GM20000 (cell line): ENCODE data around the gene CREM.

ENCODE experiments used
- DNase-seq: peaks from one replicate; pipeline ENCODE4 v3.0.0; 2012; ENCODE audit warnings: low spot score
- TF ChIP-seq, protein P1 (sequence below): IDR thresholded peaks from 2 replicates; pipeline ENCODE4 v1.5.1; 2012; ENCODE audit warnings: mild to moderate bottlenecking, control low read depth; ENCODE audit errors: extremely low read depth, missing control alignments

Gene CREM

DNA sequence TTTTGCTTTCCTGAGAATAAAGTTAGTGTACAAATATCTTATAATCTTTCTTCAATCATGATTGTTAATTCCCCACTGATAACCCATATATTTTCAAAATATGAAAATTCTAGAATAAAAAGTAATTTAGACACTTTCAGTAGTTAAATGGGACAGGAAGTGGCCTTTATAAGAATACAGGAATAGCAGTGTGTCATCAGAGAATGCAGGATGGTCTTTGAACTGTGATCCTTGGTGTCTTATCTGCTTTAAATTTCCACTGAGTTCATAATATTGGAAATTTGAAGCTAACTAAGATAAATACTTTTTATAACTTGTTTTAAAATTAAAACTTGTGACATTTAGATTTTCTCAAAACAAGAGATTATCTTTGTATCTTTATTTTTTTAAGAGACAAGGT, 75.4 kb downstream of the CREM start:
- TF ChIP-seq, protein P1, sequence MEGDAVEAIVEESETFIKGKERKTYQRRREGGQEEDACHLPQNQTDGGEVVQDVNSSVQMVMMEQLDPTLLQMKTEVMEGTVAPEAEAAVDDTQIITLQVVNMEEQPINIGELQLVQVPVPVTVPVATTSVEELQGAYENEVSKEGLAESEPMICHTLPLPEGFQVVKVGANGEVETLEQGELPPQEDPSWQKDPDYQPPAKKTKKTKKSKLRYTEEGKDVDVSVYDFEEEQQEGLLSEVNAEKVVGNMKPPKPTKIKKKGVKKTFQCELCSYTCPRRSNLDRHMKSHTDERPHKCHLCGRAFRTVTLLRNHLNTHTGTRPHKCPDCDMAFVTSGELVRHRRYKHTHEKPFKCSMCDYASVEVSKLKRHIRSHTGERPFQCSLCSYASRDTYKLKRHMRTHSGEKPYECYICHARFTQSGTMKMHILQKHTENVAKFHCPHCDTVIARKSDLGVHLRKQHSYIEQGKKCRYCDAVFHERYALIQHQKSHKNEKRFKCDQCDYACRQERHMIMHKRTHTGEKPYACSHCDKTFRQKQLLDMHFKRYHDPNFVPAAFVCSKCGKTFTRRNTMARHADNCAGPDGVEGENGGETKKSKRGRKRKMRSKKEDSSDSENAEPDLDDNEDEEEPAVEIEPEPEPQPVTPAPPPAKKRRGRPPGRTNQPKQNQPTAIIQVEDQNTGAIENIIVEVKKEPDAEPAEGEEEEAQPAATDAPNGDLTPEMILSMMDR: no peak
- no peak for DNase-seq

DNA sequence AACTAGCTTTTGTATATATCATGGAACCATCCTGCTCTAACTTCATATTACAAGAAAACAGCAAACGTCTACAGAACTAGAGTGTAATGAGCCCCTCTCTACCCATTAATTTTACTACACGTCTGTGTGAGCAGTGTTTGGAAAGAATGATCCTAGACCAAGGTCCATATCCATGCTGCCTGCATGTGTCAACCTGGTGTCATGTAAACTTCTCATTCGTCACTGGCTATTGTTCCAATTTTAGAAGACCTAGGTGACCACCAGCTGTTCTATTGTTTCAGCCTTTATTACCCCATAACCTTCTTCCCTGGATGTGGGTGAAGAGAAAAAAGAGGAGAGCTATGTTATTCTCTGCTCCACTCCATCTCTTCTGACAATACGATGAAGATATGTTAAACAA, 77.1 kb downstream of the CREM start:
- TF ChIP-seq, protein P1: no peak
- DNase-seq: no peak

DNA sequence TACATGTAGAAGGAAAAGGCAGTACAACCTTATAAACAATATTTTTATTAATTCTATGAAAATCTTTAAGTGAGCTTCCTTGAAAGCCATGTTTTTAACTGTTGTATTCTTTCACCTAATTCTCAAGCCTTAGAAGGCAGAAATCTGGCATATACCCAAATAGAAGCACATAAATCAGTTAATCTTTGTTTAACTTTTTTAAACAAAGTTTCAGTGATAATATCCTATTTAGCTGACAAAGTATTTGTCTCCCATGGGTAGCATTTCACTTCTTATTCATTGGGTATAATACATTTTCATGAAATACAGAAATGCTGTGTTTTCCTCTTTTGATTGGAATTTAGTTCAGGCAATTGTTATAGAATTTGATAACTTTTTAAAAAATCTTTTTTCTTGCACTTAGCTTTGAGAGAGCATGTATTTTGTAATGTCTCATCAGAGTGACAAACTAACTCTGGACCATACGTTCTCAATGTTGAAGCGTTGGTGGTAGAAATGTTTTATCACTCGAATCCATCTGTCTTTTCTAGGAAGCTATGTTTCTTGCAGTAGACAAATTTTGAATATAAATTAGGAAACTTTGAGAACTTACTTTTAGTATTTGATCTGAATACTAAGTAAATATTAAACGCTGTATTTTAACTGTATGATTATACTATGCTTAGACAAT, 78.1 kb downstream of the CREM start:
- TF ChIP-seq, protein P1: no peak
- DNase-seq: no peak

DNA sequence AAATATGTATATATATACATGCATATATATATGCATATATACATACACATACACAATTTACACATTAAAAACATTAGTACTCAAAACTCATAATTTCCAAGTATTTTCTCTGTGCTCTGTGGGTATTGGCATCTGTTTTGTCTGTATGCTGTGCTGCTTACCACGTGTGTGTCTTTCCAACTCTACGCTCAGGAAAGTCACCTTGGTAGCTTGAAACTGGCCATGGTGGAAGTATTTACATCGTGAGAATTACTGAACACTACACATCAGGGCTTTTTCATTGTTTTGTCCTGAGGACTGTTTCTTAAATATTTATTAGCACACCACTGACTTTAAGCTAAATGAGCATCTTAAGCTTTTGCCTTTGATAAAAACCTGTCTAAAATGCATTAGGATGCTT, 79.6 kb downstream of the CREM start:
- TF ChIP-seq, protein P1: no peak
- no peak for DNase-seq

DNA sequence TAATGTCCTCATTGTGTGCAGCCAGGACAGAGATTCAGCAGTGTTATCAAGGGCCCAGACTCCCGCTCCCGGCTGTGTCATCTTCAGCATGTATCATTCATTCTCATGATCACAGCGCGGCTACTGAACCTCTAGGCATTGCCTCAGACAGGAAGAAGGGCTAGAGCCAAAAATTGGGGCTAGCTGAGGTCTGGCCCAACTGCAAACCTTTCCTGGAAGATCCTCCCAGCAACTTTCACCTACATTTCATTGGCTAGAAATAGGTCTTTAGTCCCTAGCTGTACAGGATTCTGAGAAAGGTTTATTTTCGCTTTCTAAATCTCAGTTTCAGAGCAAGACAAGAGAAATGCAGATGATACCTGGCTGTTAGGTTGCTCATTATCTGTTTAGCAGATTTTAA, 81.9 kb downstream of the CREM start:
- TF ChIP-seq, protein P1: no peak
- peak; percentile 50 for DNase-seq

DNA sequence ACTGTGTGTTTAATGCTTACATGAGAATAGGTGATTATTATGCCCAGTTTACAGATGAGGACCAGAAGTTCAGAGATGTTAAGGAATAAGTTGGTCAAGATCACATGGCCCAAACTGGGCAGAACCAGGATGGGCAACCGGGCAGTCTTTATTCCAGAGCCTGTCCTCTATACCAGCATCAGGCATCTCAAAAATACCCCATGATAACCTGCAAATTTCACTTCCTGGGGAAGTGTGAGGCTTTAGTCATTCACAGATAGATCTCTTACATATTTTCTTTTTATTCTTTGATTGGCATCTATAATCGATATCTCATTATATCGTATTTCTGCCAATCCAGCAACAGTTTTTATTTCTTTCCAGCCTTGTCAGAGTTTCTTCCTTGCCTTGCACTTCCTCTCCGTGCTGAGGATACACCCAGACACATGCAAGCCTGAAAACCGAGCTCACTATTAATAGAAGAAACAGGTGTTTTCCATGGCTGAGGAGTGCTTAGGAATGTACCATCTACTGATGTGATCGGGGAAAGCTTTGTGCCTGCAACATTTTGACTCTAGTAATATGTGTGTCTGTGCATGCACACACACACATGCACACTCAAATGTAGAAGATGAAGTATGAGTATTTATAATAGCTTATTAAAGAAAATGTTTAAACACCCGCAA, 82.4 kb downstream of the CREM start:
- no peak for DNase-seq
- TF ChIP-seq, protein P1: no peak

DNA sequence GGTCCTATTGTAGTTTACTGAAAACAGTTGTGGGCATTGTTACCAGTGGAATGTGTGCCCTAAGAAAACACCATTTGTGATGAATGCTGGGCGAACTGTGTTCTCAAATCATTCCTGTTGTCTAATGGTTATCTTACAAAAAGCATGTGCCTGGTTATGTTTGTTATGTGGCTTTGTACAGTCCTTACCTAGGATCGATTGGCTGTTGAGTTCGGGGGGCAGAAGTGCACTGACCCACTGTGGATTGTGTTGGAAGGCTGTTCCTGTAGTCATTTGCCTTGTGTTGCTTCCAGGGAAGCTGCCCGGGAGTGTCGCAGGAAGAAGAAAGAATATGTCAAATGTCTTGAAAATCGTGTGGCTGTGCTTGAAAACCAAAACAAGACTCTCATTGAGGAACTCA, 84.3 kb downstream of the CREM start:
- no peak for DNase-seq
- TF ChIP-seq, protein P1: no peak
